ENCODE results near the gene MAP3K8.

The MAP3K8 gene

GRCh38 chr10:30433730-30434272 lies at the start of gene MAP3K8:
Gene MAP3K8, plus strand, starts transcription at chr10:30434184. Its CDS starts 4,755 bp downstream, at chr10:30438939.
- DNase-seq = peak; percentile 90

- no peak for DNase-seq
These were observed 49.2 kb upstream of the MAP3K8 start for GRCh38 chr10:30384701-30385201.

GRCh38 chr10:30386801-30387588 lies 47.0 kb upstream of the MAP3K8 start:
- DNase-seq = no peak

- DNase-seq = no peak
These were observed 46.2 kb upstream of the MAP3K8 start for GRCh38 chr10:30387646-30388243.

- no peak for DNase-seq
These were observed 44.4 kb upstream of the MAP3K8 start for GRCh38 chr10:30389543-30389942.

- DNase-seq = no peak
These were observed 43.8 kb upstream of the MAP3K8 start for GRCh38 chr10:30390207-30390606.

GRCh38 chr10:30391266-30391665 lies 42.7 kb upstream of the MAP3K8 start:
- DNase-seq = no peak

- DNase-seq = peak; percentile 77
These were observed 41.4 kb upstream of the MAP3K8 start for GRCh38 chr10:30392564-30392990.

- no peak for DNase-seq
These were observed 37.7 kb upstream of the MAP3K8 start for GRCh38 chr10:30396293-30396692.

- DNase-seq = no peak
These were observed 37.3 kb upstream of the MAP3K8 start for GRCh38 chr10:30396698-30397097.

- no peak for DNase-seq
These were observed 35.8 kb upstream of the MAP3K8 start for GRCh38 chr10:30398193-30398592.

- no peak for DNase-seq
These were observed 35.2 kb upstream of the MAP3K8 start for GRCh38 chr10:30398788-30399187.

- no peak for DNase-seq
These were observed 30.5 kb upstream of the MAP3K8 start for GRCh38 chr10:30403494-30403893.

- no peak for DNase-seq
These were observed 29.4 kb upstream of the MAP3K8 start for GRCh38 chr10:30404540-30404939.

- no peak for DNase-seq
These were observed 22.7 kb upstream of the MAP3K8 start for GRCh38 chr10:30411263-30411662.

GRCh38 chr10:30412901-30413300 lies 21.1 kb upstream of the MAP3K8 start:
- DNase-seq = no peak

GRCh38 chr10:30413996-30414576 lies 19.9 kb upstream of the MAP3K8 start:
- DNase-seq = no peak

GRCh38 chr10:30415593-30415992 lies 18.4 kb upstream of the MAP3K8 start:
- no peak for DNase-seq

- no peak for DNase-seq
These were observed 16.7 kb upstream of the MAP3K8 start for GRCh38 chr10:30417301-30417700.

GRCh38 chr10:30420266-30420665 lies 13.7 kb upstream of the MAP3K8 start:
- no peak for DNase-seq

GRCh38 chr10:30420766-30421165 lies 13.2 kb upstream of the MAP3K8 start:
- no peak for DNase-seq

GRCh38 chr10:30422151-30422695 lies 11.8 kb upstream of the MAP3K8 start:
- no peak for DNase-seq

GRCh38 chr10:30422981-30423654 lies 10.9 kb upstream of the MAP3K8 start:
- DNase-seq = no peak
